CD4-positive, alpha-beta T cell treated with Interleukin-21 for 1 hour (primary cell): Measurements from ENCODE around the gene POLR3H.

Source experiments
- DNase-seq: peaks from one replicate; pipeline ENCODE4 v3.0.0-alpha.2; 2020

The POLR3H gene

GRCh38 chr22:41532908-41533825 is 11.1 kb downstream of the POLR3H start:
- peak; percentile 71 for DNase-seq

- DNase-seq, result no peak
Observed at GRCh38 chr22:41531715-41532477, 12.4 kb downstream of the POLR3H start.

- DNase-seq, result no peak
Observed at GRCh38 chr22:41530890-41531714, 13.2 kb downstream of the POLR3H start.

GRCh38 chr22:41528938-41529561 is 15.2 kb downstream of the POLR3H start:
- DNase-seq, result no peak

- no peak for DNase-seq
Observed at GRCh38 chr22:41528132-41528766, 16.0 kb downstream of the POLR3H start.

- peak; percentile 74 for DNase-seq
Observed at GRCh38 chr22:41526830-41527799, 17.2 kb downstream of the POLR3H start.

- no peak for DNase-seq
Observed at GRCh38 chr22:41526226-41526829, 17.9 kb downstream of the POLR3H start.

- DNase-seq, result no peak
Observed at GRCh38 chr22:41525450-41526225, 18.6 kb downstream of the POLR3H start.

- DNase-seq, result peak; percentile 70
Observed at GRCh38 chr22:41524809-41525449, 19.3 kb downstream of the POLR3H start.

GRCh38 chr22:41524251-41524661 is 20.0 kb downstream of the POLR3H start:
- DNase-seq, result no peak

- DNase-seq, result no peak
Observed at GRCh38 chr22:41523464-41524221, 20.6 kb downstream of the POLR3H start.

GRCh38 chr22:41522813-41523212 is 21.5 kb downstream of the POLR3H start:
- no peak for DNase-seq

GRCh38 chr22:41521126-41521525 is 23.1 kb downstream of the POLR3H start:
- no peak for DNase-seq

GRCh38 chr22:41518048-41518347 is 26.3 kb downstream of the POLR3H start:
- no peak for DNase-seq

- peak; percentile 41 for DNase-seq
Observed at GRCh38 chr22:41517172-41518047, 26.9 kb downstream of the POLR3H start.

- DNase-seq, result no peak
Observed at GRCh38 chr22:41516462-41516861, 27.8 kb downstream of the POLR3H start.

- DNase-seq, result no peak
Observed at GRCh38 chr22:41513391-41513790, 30.9 kb downstream of the POLR3H start.
